Endothelial cell of umbilical vein (primary cell): ENCODE data around the gene LDHAL6B.

Experiments used
- EZH2 ChIP-seq: IDR thresholded peaks from 2 replicates; pipeline ENCODE4 v1.6.1; 2012; ENCODE audit warnings: borderline replicate concordance, low read depth, mild to moderate bottlenecking, moderate library complexity, low read length, inconsistent platforms; ENCODE audit not compliant: severe bottlenecking
- TF ChIP-seq, protein P1 (sequence below), 2 donors: IDR thresholded peaks; 1 replicate in 1 of 2; 2 replicates in 1 of 2; pipeline ENCODE4 v1.5.1; 2011; ENCODE audit warnings: low read length in 2 of 2, mild to moderate bottlenecking in 2 of 2, moderate library complexity in 2 of 2, control low read depth in 1 of 2, inconsistent platforms in 1 of 2, low read depth in 1 of 2; ENCODE audit not compliant: insufficient read depth in 1 of 2; ENCODE audit errors: extremely low read depth in 1 of 2
- TF ChIP-seq, protein P2 (sequence below): IDR thresholded peaks from 2 replicates; pipeline ENCODE4 v1.6.1; 2011; ENCODE audit not compliant: insufficient read depth, insufficient read length

DNA sequence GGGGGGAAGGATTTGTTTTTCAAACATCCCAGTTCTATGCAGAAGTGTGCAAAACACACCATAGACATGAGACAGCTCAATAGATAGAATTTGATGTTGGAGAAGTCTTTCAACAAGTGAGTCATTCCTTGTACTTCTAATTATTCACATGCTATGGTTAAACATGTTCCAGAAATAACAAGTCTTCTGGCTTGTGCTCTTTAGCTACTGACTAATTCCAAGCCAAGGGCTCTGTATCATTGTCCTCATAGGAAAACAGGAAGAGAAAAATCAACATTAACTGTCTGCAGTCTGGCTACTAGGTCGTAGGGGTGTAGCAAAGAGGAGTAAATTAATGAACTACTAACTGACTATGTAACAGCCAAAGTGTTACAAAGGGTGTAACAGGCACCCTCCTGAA lies 25.8 kb downstream of the LDHAL6B start:
- TF ChIP-seq, protein P1, sequence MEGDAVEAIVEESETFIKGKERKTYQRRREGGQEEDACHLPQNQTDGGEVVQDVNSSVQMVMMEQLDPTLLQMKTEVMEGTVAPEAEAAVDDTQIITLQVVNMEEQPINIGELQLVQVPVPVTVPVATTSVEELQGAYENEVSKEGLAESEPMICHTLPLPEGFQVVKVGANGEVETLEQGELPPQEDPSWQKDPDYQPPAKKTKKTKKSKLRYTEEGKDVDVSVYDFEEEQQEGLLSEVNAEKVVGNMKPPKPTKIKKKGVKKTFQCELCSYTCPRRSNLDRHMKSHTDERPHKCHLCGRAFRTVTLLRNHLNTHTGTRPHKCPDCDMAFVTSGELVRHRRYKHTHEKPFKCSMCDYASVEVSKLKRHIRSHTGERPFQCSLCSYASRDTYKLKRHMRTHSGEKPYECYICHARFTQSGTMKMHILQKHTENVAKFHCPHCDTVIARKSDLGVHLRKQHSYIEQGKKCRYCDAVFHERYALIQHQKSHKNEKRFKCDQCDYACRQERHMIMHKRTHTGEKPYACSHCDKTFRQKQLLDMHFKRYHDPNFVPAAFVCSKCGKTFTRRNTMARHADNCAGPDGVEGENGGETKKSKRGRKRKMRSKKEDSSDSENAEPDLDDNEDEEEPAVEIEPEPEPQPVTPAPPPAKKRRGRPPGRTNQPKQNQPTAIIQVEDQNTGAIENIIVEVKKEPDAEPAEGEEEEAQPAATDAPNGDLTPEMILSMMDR (IDR thresholded peaks at IDR 0.05; ENCODE audit: extremely low read depth in 1 of 2, insufficient read depth in 1 of 2, low read depth in 1 of 2, low read length in 2 of 2), result no peak
- TF ChIP-seq, protein P2, sequence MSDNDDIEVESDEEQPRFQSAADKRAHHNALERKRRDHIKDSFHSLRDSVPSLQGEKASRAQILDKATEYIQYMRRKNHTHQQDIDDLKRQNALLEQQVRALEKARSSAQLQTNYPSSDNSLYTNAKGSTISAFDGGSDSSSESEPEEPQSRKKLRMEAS, result no peak
- TF ChIP-seq EZH2, result no peak
